Hepatic stellate cell (primary cell): ENCODE results near the gene ADORA1.

ENCODE experiments used
- DNase-seq: peaks from one replicate; pipeline ENCODE4 v3.0.0; 2011; ENCODE audit warnings: low spot score

Gene ADORA1

GRCh38 chr1:203213126-203213525 is 85.6 kb downstream of the ADORA1 start:
- DNase-seq = no peak

- no peak for DNase-seq
These were observed 87.3 kb downstream of the ADORA1 start for GRCh38 chr1:203214871-203215270.

GRCh38 chr1:203215573-203215972 is 88.0 kb downstream of the ADORA1 start:
- no peak for DNase-seq

GRCh38 chr1:203216274-203217138 is 89.0 kb downstream of the ADORA1 start:
- DNase-seq = peak; percentile 61
